ENCODE measurements around the gene TENM4. TPM values are rescaled to one million over a fixed set of nuclear protein-coding genes. Genes with fewer than 3 reads are reported as not detected.
A peak's percentile ranks its signal among the peaks of the same experiment; 100 is the strongest.
"Not testable (repeated sequence)": the region's sequence is repeated elsewhere in the genome, so short reads cannot be mapped to it uniquely, and the experiment has no call there.

The TENM4 gene
- total and polyA plus RNA-seq, 10 of the 15 experiments (the other 5 are each of a cell fraction or from before 2014, with no cell fraction given): 0.03 to 0.12 (median 0.06) TPM; not detected in 7

- FAIRE-seq; H3K9me3 ChIP-seq (replicated peaks; ENCODE audit: control insufficient read depth, insufficient read depth, low read length); H3K4me3 ChIP-seq; H3K36me3 ChIP-seq (ENCODE audit: control insufficient read depth in 2 of 2, insufficient read depth in 2 of 2, low read length in 1 of 2); H3K27ac ChIP-seq (ENCODE audit: control insufficient read depth, insufficient read depth); intact Hi-C loops (cut with micrococcal nuclease; ENCODE audit: unreplicated experiment); H3K27me3 ChIP-seq (replicated peaks in 1 of 2; ENCODE audit: control insufficient read depth in 2 of 2, insufficient read depth in 2 of 2, low read length in 1 of 2); DNase-seq (ENCODE audit: low read depth, low spot score); POLR2A ChIA-PET; H4K20me1 ChIP-seq (ENCODE audit: control insufficient read depth, insufficient read depth); H3K79me2 ChIP-seq (ENCODE audit: control insufficient read depth, insufficient read depth, low read length); RAD21 ChIA-PET (ENCODE audit: unreplicated experiment); ATAC-seq; BruUV-seq (replicated peaks); H3K4me2 ChIP-seq (ENCODE audit: control insufficient read depth, insufficient read depth); H2AFZ ChIP-seq (ENCODE audit: control insufficient read depth, low read depth, low read length); SMC1A ChIA-PET (ENCODE audit: uncharacterized antibody, unreplicated experiment); H3K9ac ChIP-seq (ENCODE audit: control insufficient read depth, insufficient read depth, low read length); H3K4me1 ChIP-seq (ENCODE audit: control insufficient read depth, insufficient read depth, low read length): not testable (repeated sequence)
- in situ Hi-C loops (cut with MboI): loop anchor here (25.0 kb wide), 1 partner anchor 850 kb away; no protein-coding TSS in a partner anchor
- 43% methylated on average over 2 of the region's 5 CpGs for WGBS (ENCODE audit: insufficient coverage, insufficient replicate concordance, low lambda C conversion rate, missing lambda C conversion rate)
- CTCF ChIA-PET: interaction anchor here (1.2 to 1.6 kb wide), 2 partner anchors 8 to 10 kb away, joined by 4 to 7 read pairs; no protein-coding TSS in a partner anchor
Observed at GRCh38 chr11:78637527-78637926, 803.3 kb downstream of the TENM4 start.

DNA sequence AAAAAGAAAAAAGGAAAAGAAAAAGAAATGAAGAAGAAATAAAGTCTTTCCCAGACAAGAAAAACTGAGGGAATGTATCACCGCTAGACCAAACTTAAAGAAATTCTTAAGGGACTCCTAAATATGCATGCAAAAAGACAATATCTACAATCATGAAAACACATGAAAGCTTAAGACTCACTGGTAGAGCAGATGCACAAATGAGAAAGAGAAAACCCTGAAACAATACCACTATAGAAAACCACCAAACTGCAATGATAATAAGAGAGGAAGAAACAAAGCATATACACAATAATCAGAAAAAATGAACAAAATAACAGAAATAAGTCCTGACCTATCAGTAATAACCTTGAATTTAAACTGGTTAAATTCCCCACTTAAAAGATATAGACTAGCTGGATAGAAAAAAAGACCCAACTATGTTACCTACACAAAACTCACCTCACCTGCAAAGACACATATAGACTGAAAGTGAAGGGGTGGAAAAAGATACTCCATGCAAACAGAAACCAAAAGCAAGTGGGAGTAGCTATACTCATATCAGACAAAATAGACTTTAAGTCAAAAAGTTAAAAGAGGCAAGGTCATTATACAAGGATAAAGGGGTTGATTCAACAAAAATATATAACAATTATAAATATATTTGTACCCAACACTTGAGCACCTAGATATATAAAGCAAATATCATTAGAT, 804.9 kb downstream of the TENM4 start:
- no peak overlapping the region for H3K27ac ChIP-seq (ENCODE audit: control insufficient read depth, insufficient read depth)
- no peak overlapping the region for H3K9ac ChIP-seq (ENCODE audit: control insufficient read depth, insufficient read depth, low read length)
- H3K4me3 ChIP-seq: no peak overlapping the region
- SMC1A ChIA-PET (ENCODE audit: uncharacterized antibody, unreplicated experiment): no interaction called here
- CTCF ChIA-PET: interaction anchor here (1.5 to 2.7 kb wide), 2 partner anchors 10 to 80 kb away, joined by 6 to 16 read pairs; no protein-coding TSS in a partner anchor
- WGBS (ENCODE audit: insufficient coverage, insufficient replicate concordance, low lambda C conversion rate, missing lambda C conversion rate): 78% methylated on average over 1 of the region's 1 CpG
- no peaks in the 10 kb centered on the region for H3K36me3 ChIP-seq (ENCODE audit: control insufficient read depth in 2 of 2, insufficient read depth in 2 of 2, low read length in 1 of 2)
- POLR2A ChIA-PET: no interaction called here
- ATAC-seq (peak; percentile 54; the same call in 2 of the 3 replicates), FAIRE-seq (peak; percentile 52), DNase-seq (ENCODE audit: low read depth, low spot score) (no peak)
- TF ChIP-seq ATF7 (IDR thresholded peaks at IDR 0.05; ENCODE audit: low read depth) (no peak), RBBP5 (conservative IDR thresholded peaks at IDR 0.05) (no peak), NFIC (IDR thresholded peaks at IDR 0.05; ENCODE audit: low read depth, low read length) (no peak), CEBPB (IDR thresholded peaks at IDR 0.05; ENCODE audit: borderline replicate concordance in 1 of 2, low read depth in 2 of 2, low read length in 2 of 2) (no peak), ASH2L (IDR thresholded peaks at IDR 0.05; ENCODE audit: borderline replicate concordance, low read depth) (no peak), EED (IDR thresholded peaks at IDR 0.05; ENCODE audit: low read depth) (no peak), MYB (IDR thresholded peaks at IDR 0.05; ENCODE audit: borderline replicate concordance, low read depth, low read length) (no peak), TCF3 (IDR thresholded peaks at IDR 0.05; ENCODE audit: borderline replicate concordance, insufficient read depth, low read depth, low read length) (no peak), YBX1 (IDR thresholded peaks at IDR 0.05) (no peak), PML (IDR thresholded peaks at IDR 0.05; ENCODE audit: low read length) (no peak), GATAD2B (conservative IDR thresholded peaks at IDR 0.05; ENCODE audit: low read depth) (no peak), RB1 (IDR thresholded peaks at IDR 0.05; ENCODE audit: borderline replicate concordance) (no peak), CHD4 (IDR thresholded peaks at IDR 0.05) (no peak), CREM (IDR thresholded peaks at IDR 0.05; ENCODE audit: low read depth) (no peak), ESRRA (IDR thresholded peaks at IDR 0.05; ENCODE audit: low read length) (no peak), SIX5 (IDR thresholded peaks at IDR 0.05; ENCODE audit: low read depth, low read length, severe bottlenecking) (no peak)
- no TSS peak for BruUV-seq (replicated peaks)
- H3K9me3 ChIP-seq (replicated peaks; ENCODE audit: control insufficient read depth, insufficient read depth, low read length): no peaks in the 10 kb centered on the region; the same call in 1 of the 3 replicates
- intact Hi-C loops (cut with micrococcal nuclease; ENCODE audit: unreplicated experiment): no loop called here
- no peaks in the 10 kb centered on the region for H3K27me3 ChIP-seq (replicated peaks in 1 of 2; ENCODE audit: control insufficient read depth in 2 of 2, insufficient read depth in 2 of 2, low read length in 1 of 2)
- in situ Hi-C loops (cut with MboI): loop anchor here (25.0 kb wide), 1 partner anchor 851 kb away; no protein-coding TSS in a partner anchor
- H3K79me2 ChIP-seq (ENCODE audit: control insufficient read depth, insufficient read depth, low read length): no peaks in the 10 kb centered on the region
- H3K4me1 ChIP-seq (ENCODE audit: control insufficient read depth, insufficient read depth, low read length): no peaks in the 10 kb centered on the region; the same call in 1 of the 2 replicates
- RAD21 ChIA-PET (ENCODE audit: unreplicated experiment): interaction anchor here (1.3 kb wide), 1 partner anchor 9 kb away, joined by 3 read pairs; no protein-coding TSS in a partner anchor
- no peak overlapping the region for H2AFZ ChIP-seq (ENCODE audit: control insufficient read depth, low read depth, low read length)
- H3K4me2 ChIP-seq (ENCODE audit: control insufficient read depth, insufficient read depth): no peak overlapping the region
- no peaks in the 10 kb centered on the region for H4K20me1 ChIP-seq (ENCODE audit: control insufficient read depth, insufficient read depth)
